ENCODE measurements around the gene PSMA6.

PSMA6 gene

DNA sequence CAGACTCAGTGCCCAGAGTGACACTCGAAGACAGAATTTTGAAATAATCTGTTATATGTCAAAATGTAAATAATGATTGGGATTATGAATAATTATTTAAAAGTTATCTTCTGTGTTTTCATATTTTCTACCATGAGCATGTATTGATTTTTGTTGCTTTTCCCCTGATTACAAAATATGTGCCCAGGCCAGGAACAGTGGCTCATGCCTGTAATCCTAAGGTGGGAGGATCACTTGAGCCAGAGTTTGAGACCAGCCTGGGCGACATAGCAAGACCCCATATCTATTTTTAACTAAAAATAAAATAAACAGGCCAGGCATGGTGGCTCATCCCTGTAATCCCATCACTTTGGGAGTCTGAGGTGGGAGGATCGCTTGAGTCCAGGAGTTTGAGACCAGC, 13.5 kb downstream of the PSMA6 start:
- DNase-seq (ENCODE audit: low read depth in 1 of 2, low spot score in 1 of 2) = no peak
- no peak overlapping the region for H3K27ac ChIP-seq (replicated peaks)
- no peak overlapping the region for H3K4me3 ChIP-seq (replicated peaks; ENCODE audit: insufficient read depth, low read length)
- no peak for TF ChIP-seq GABPA (IDR thresholded peaks at IDR 0.05; ENCODE audit: low read depth)
- TF ChIP-seq, protein P1, sequence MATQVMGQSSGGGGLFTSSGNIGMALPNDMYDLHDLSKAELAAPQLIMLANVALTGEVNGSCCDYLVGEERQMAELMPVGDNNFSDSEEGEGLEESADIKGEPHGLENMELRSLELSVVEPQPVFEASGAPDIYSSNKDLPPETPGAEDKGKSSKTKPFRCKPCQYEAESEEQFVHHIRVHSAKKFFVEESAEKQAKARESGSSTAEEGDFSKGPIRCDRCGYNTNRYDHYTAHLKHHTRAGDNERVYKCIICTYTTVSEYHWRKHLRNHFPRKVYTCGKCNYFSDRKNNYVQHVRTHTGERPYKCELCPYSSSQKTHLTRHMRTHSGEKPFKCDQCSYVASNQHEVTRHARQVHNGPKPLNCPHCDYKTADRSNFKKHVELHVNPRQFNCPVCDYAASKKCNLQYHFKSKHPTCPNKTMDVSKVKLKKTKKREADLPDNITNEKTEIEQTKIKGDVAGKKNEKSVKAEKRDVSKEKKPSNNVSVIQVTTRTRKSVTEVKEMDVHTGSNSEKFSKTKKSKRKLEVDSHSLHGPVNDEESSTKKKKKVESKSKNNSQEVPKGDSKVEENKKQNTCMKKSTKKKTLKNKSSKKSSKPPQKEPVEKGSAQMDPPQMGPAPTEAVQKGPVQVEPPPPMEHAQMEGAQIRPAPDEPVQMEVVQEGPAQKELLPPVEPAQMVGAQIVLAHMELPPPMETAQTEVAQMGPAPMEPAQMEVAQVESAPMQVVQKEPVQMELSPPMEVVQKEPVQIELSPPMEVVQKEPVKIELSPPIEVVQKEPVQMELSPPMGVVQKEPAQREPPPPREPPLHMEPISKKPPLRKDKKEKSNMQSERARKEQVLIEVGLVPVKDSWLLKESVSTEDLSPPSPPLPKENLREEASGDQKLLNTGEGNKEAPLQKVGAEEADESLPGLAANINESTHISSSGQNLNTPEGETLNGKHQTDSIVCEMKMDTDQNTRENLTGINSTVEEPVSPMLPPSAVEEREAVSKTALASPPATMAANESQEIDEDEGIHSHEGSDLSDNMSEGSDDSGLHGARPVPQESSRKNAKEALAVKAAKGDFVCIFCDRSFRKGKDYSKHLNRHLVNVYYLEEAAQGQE (IDR thresholded peaks at IDR 0.05; ENCODE audit: insufficient replicate concordance, low read depth) = no peak
- TF ChIP-seq, protein P2, sequence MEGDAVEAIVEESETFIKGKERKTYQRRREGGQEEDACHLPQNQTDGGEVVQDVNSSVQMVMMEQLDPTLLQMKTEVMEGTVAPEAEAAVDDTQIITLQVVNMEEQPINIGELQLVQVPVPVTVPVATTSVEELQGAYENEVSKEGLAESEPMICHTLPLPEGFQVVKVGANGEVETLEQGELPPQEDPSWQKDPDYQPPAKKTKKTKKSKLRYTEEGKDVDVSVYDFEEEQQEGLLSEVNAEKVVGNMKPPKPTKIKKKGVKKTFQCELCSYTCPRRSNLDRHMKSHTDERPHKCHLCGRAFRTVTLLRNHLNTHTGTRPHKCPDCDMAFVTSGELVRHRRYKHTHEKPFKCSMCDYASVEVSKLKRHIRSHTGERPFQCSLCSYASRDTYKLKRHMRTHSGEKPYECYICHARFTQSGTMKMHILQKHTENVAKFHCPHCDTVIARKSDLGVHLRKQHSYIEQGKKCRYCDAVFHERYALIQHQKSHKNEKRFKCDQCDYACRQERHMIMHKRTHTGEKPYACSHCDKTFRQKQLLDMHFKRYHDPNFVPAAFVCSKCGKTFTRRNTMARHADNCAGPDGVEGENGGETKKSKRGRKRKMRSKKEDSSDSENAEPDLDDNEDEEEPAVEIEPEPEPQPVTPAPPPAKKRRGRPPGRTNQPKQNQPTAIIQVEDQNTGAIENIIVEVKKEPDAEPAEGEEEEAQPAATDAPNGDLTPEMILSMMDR (IDR thresholded peaks at IDR 0.05; ENCODE audit: insufficient read depth, low read length) = no peak
- TF ChIP-seq POLR2AphosphoS5 (IDR thresholded peaks at IDR 0.05; ENCODE audit: low read depth) = no peak
- TF ChIP-seq SPI1 (IDR thresholded peaks at IDR 0.05; ENCODE audit: borderline replicate concordance, low read depth) = no peak
- H3K27me3 ChIP-seq (ENCODE audit: insufficient read depth, poor library complexity, severe bottlenecking) = no peaks in the 10 kb centered on the region

DNA sequence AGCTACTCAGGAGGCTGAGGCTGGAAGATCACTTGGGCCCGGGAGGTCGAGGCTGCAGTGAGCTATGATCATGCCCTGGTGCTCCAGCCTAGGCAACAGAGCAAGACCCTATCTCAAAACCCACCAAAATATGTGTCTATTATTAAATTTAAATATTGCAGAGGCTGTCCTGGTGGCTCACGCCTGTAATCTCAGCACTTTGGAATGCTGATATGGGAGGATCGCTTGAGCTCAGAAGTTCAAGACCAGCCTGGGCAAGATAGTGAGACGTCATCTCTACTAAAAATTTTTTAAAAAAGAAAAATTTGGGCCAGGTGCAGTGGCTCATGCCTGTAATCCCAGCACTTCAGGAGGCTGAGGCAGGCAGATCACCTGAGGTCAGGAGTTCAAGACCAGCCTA, 13.9 kb downstream of the PSMA6 start:
- H3K27me3 ChIP-seq (ENCODE audit: insufficient read depth, poor library complexity, severe bottlenecking) = no peaks in the 10 kb centered on the region
- TF ChIP-seq POLR2AphosphoS5 (IDR thresholded peaks at IDR 0.05; ENCODE audit: low read depth) (no peak), GABPA (IDR thresholded peaks at IDR 0.05; ENCODE audit: low read depth) (no peak)
- DNase-seq (ENCODE audit: low read depth in 1 of 2, low spot score in 1 of 2) = no peak
- no peak overlapping the region for H3K4me3 ChIP-seq (replicated peaks; ENCODE audit: insufficient read depth, low read length)
- no peak overlapping the region for H3K27ac ChIP-seq (replicated peaks)

DNA sequence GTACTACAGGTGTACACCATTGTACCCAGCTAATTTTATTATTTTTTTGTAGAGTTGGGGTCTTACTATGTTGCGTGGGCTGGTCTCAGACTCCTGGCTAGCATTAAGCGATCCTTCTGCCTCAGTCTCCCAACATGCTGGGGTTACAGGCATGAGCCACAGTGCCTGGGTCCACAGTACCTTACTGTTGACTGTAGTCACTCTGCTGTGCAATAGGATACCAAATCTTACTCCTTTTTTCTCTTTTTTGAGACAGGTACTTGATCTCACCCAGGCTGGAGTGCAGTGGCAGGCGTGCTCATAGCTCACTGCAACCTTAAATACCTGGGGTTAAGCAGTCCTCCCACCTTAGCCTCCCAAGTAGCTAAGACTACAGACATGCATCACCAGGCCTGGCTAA, 25.6 kb downstream of the PSMA6 start:
- no peaks in the 10 kb centered on the region for H3K27me3 ChIP-seq (ENCODE audit: insufficient read depth, poor library complexity, severe bottlenecking)
- TF ChIP-seq GABPA (IDR thresholded peaks at IDR 0.05; ENCODE audit: low read depth) (no peak), POLR2AphosphoS5 (IDR thresholded peaks at IDR 0.05; ENCODE audit: low read depth) (no peak), SPI1 (IDR thresholded peaks at IDR 0.05; ENCODE audit: borderline replicate concordance, low read depth) (no peak)
- TF ChIP-seq, protein P2 (IDR thresholded peaks at IDR 0.05; ENCODE audit: insufficient read depth, low read length) = no peak
- TF ChIP-seq, protein P1 (IDR thresholded peaks at IDR 0.05; ENCODE audit: insufficient replicate concordance, low read depth) = no peak

DNA sequence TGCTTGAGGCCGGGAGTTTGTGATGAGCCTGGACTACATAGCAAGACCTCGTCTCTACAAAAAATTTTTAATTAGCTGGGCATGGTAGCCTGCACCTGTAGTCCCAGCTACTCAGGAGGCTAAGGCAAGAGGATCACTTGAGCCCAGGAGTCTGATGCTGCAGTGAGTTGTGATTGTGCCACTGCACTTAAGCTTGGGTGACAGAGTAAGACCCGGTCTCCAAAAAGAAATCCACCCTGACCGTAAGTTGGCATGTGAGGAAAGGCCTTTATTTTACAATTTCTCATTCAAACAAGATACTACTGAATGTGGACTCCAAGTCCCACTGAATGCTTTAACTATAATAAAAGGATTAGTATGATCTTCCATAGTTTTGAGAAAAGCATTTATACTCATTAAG, 27.3 kb downstream of the PSMA6 start:
- Histone ChIP-seq H3K4me3 (replicated peaks; ENCODE audit: insufficient read depth, low read length) (no peak overlapping the region), H3K27ac (replicated peaks) (no peak overlapping the region), H3K27me3 (ENCODE audit: insufficient read depth, poor library complexity, severe bottlenecking) (no peaks in the 10 kb centered on the region)
- no peak for DNase-seq (ENCODE audit: low read depth in 1 of 2, low spot score in 1 of 2)
- no peak for TF ChIP-seq SPI1 (IDR thresholded peaks at IDR 0.05; ENCODE audit: borderline replicate concordance, low read depth)
- TF ChIP-seq, protein P2 (IDR thresholded peaks at IDR 0.05; ENCODE audit: insufficient read depth, low read length) = no peak
- no peak for TF ChIP-seq GABPA (IDR thresholded peaks at IDR 0.05; ENCODE audit: low read depth)
- TF ChIP-seq, protein P1 (IDR thresholded peaks at IDR 0.05; ENCODE audit: insufficient replicate concordance, low read depth) = no peak
- TF ChIP-seq POLR2AphosphoS5 (IDR thresholded peaks at IDR 0.05; ENCODE audit: low read depth) = no peak

More for the DNA sequence above, 25.6 kb downstream of the PSMA6 start:
- Histone ChIP-seq H3K4me3 (replicated peaks; ENCODE audit: insufficient read depth, low read length) (no peak overlapping the region), H3K27ac (replicated peaks) (no peak overlapping the region)
- no peak for DNase-seq (ENCODE audit: low read depth in 1 of 2, low spot score in 1 of 2)
